Smooth muscle cell (in vitro differentiated cells): ENCODE measurements around the gene MAP1LC3B. TPM values are rescaled to one million over a fixed set of nuclear protein-coding genes. Genes with fewer than 3 reads are reported as not detected.

Experiments
- DNase-seq: peaks from one replicate; lab custom pipeline; 2025; ENCODE audit not compliant: unreplicated experiment; lab: John Stamatoyannopoulos, UW
- H2AFZ ChIP-seq: fragments of 200-600 bp; sonication (generic); 2 replicates; pipeline ENCODE4 v1.6.0; 2016; ENCODE audit warnings: antibody characterized with exemption, low read depth, mild to moderate bottlenecking
- H3F3A ChIP-seq: fragments of 200-600 bp; sonication (generic); 2 replicates; pipeline ENCODE4 v1.6.0; 2017; ENCODE audit warnings: antibody characterized with exemption, low read depth
- H3K27ac ChIP-seq: fragments of 200-600 bp; sonication (generic); 2 replicates; pipeline ENCODE4 v1.5.1; 2016; ENCODE audit warnings: low read depth, mild to moderate bottlenecking
- H3K27me3 ChIP-seq: fragments of 200-600 bp; sonication (generic); 2 replicates; pipeline ENCODE4 v1.6.1; 2016; ENCODE audit warnings: low read depth, mild to moderate bottlenecking
- H3K36me3 ChIP-seq: fragments of 200-600 bp; sonication (generic); 2 replicates; pipeline ENCODE4 v1.5.1; 2016; ENCODE audit warnings: low read depth
- H3K4me1 ChIP-seq: fragments of 200-600 bp; sonication (generic); 2 replicates; pipeline ENCODE4 v1.5.1; 2016; ENCODE audit warnings: low read depth
- H3K4me2 ChIP-seq: fragments of 200-600 bp; sonication (generic); 2 replicates; pipeline ENCODE4 v1.6.0; 2016; ENCODE audit warnings: mild to moderate bottlenecking
- H3K4me3 ChIP-seq: fragments of 200-600 bp; sonication (generic); 2 replicates; pipeline ENCODE4 v1.5.1; 2016; ENCODE audit warnings: mild to moderate bottlenecking
- H3K79me2 ChIP-seq: fragments of 200-600 bp; sonication (generic); 2 replicates; pipeline ENCODE4 v1.6.0; 2016; ENCODE audit warnings: low read depth, mild to moderate bottlenecking
- H3K9ac ChIP-seq: fragments of 200-600 bp; sonication (generic); 2 replicates; pipeline ENCODE4 v1.6.0; 2016; ENCODE audit warnings: low read depth
- H3K9me3 ChIP-seq: fragments of 200-600 bp; sonication (generic); replicated peaks from 2 replicates; pipeline ENCODE4 v1.5.1; 2016; ENCODE audit warnings: low read depth
- H4K20me1 ChIP-seq: fragments of 200-600 bp; sonication (generic); 2 replicates; pipeline ENCODE4 v1.6.0; 2016; ENCODE audit warnings: low read depth
- WGBS: methylation state at CpG from one replicate; pipeline ENCODE4 v1.1.7; 2016; ENCODE audit warnings: low lambda C conversion rate; 5-methylcytosine and 5-hydroxymethylcytosine counted together
- polyA plus RNA-seq: library from polyadenylated mRNA; unstranded; fragments of >200 nt; fragmentation: Nextera tagmentation; extraction: Ambion mirVana; gene quantifications from 2 replicates; pipeline ENCODE4 v1.2.1, GENCODE V29; 2016
- total RNA-seq: library from RNA; depleted of rRNA; stranded (reverse); fragments of >200 nt; gene quantifications from 2 replicates; pipeline ENCODE4 v1.2.3, GENCODE V29; 2014
- TF ChIP-seq, protein P1 (sequence below): fragments of 200-600 bp; sonication (generic); IDR thresholded peaks from 2 replicates; pipeline ENCODE4 v1.5.1; 2017; ENCODE audit warnings: borderline replicate concordance, mild to moderate bottlenecking, antibody characterized with exemption; ENCODE audit not compliant: insufficient read depth, poor library complexity, severe bottlenecking

MAP1LC3B gene
- total and polyA plus RNA-seq, 2 experiments from 2014 or later, result 77.5 to 107 TPM

DNA sequence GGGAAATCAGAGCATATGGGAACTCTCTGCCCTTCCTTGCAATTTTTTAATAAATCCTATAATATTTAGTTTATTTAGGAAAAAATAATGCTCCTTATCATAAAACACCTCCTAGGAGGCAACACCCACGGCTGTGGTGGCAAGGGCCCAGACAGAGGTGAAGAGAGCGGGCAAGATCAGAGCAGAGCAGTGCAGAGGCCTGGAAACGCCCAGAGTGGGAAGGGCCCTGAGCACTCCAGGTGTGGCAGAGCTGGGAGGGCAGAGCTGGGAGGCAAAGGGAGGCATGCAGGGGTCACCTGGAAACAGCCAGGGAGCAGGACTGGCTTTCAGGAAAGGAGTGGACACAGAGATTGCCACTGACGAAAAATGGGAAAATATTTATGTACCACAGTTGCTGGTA, 25.8 kb upstream of the MAP1LC3B start:
- TF ChIP-seq, protein P1, sequence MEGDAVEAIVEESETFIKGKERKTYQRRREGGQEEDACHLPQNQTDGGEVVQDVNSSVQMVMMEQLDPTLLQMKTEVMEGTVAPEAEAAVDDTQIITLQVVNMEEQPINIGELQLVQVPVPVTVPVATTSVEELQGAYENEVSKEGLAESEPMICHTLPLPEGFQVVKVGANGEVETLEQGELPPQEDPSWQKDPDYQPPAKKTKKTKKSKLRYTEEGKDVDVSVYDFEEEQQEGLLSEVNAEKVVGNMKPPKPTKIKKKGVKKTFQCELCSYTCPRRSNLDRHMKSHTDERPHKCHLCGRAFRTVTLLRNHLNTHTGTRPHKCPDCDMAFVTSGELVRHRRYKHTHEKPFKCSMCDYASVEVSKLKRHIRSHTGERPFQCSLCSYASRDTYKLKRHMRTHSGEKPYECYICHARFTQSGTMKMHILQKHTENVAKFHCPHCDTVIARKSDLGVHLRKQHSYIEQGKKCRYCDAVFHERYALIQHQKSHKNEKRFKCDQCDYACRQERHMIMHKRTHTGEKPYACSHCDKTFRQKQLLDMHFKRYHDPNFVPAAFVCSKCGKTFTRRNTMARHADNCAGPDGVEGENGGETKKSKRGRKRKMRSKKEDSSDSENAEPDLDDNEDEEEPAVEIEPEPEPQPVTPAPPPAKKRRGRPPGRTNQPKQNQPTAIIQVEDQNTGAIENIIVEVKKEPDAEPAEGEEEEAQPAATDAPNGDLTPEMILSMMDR, result no peak
- H3K79me2 ChIP-seq, result peaks cover 32% of the 10 kb centered on the region

DNA sequence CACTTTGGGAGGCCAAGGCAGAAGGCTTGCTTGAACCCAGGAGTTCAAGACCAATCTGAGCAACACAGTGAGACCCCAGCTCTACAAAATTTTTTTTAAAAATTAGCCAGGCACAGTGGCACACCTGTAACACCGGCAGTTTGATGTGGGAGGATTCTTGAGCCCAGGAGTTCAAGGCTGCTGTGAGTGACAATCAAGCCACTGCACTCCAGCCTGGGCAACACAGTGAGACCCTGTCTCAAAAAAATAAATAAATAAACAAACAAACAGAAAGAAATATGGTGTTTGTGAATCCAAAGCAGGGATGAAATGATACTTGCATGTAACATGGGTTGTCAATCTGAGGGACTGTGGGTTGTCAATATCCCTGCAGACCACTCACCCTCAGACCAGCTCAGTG, 25.2 kb upstream of the MAP1LC3B start:
- Histone ChIP-seq H3K9ac (no peak overlapping the region), H3F3A (no peaks in the 10 kb centered on the region), H4K20me1 (peaks cover 97% of the 10 kb centered on the region), H2AFZ (no peak overlapping the region), H3K9me3 (no peaks in the 10 kb centered on the region), H3K4me2 (no peak overlapping the region), H3K36me3 (no peaks in the 10 kb centered on the region), H3K4me3 (no peak overlapping the region), H3K4me1 (no peaks in the 10 kb centered on the region), H3K27ac (no peak overlapping the region), H3K27me3 (no peaks in the 10 kb centered on the region), H3K79me2 (peaks cover 38% of the 10 kb centered on the region)
- TF ChIP-seq, protein P1, result no peak
- 97% methylated on average over 1 of the region's 1 CpG for WGBS
- no peak for DNase-seq

More for the DNA sequence above, 25.8 kb upstream of the MAP1LC3B start:
- WGBS, result 92% methylated on average over 4 of the region's 4 CpGs
- H3K27me3 ChIP-seq, result no peaks in the 10 kb centered on the region
- H3K36me3 ChIP-seq, result no peaks in the 10 kb centered on the region
- no peak overlapping the region for H3K4me3 ChIP-seq
- H4K20me1 ChIP-seq, result peaks cover 97% of the 10 kb centered on the region
- no peak for DNase-seq
- H3K4me2 ChIP-seq, result no peak overlapping the region
- no peak overlapping the region for H2AFZ ChIP-seq
- H3K9ac ChIP-seq, result no peak overlapping the region
- no peaks in the 10 kb centered on the region for H3K9me3 ChIP-seq
- H3K4me1 ChIP-seq, result no peaks in the 10 kb centered on the region
- H3F3A ChIP-seq, result no peaks in the 10 kb centered on the region
- H3K27ac ChIP-seq, result no peak overlapping the region

DNA sequence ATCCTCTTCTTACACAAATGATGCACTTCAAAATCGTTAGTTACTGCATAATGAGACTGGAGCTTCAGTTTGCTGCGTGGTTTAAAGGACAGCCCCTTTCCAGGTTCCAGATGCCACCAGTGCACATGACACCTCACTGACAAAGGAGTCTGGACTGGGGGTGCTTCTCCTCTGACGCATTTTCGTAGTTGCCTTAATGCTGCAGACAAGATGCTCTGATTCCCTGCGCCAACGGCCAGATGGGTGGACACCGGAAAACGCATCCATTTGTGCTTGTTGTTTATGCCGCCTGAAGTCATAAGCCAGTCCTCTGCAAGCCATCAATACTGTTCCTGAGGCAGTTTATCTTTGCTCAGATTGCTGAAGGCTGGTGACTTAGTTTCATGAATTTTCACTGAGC, 24.6 kb upstream of the MAP1LC3B start:
- Histone ChIP-seq H3F3A (no peaks in the 10 kb centered on the region), H3K4me2 (no peak overlapping the region), H3K4me1 (no peaks in the 10 kb centered on the region), H3K36me3 (no peaks in the 10 kb centered on the region), H3K79me2 (peaks cover 39% of the 10 kb centered on the region), H3K9me3 (no peaks in the 10 kb centered on the region), H3K27ac (no peak overlapping the region), H2AFZ (no peak overlapping the region), H4K20me1 (peaks cover 99% of the 10 kb centered on the region), H3K9ac (no peak overlapping the region), H3K4me3 (no peak overlapping the region), H3K27me3 (no peaks in the 10 kb centered on the region)
- WGBS, result 93% methylated on average over 9 of the region's 9 CpGs
- no peak for DNase-seq
- TF ChIP-seq, protein P1, result no peak

DNA sequence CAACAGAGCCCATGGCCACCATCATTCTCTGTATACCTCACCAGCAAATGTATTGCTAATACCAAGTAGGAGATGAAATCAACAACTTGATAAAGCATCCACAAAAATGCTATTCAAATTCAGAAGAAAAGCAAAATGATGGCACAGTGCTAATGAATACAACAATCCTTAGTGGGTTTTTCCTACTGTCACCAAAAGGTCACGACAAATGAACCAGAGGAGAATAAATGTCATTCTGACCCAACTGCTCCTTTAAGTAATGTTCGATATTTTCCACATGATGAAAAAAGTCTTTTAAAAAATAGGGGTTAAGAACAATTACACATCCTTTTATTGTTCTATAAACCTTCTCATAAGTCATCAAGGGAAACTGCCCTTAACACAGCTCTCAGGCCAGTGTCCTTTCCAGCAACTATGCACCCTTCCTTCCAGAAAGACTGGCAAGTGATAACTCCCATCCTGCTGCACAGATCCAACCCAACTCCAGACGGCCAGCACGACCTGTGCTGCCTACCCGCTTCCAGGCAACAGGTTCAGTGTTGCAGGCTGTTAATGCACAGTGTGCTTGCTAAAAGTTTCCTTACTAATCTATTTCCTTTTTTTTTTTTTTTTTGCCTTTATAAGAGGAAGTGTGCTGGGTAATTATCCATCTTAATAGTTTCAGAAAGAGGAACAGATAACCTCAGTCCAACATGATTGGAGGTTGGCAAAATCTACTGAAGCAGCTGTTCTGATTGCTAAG, 23.9 kb upstream of the MAP1LC3B start:
- H2AFZ ChIP-seq, result no peak overlapping the region
- H4K20me1 ChIP-seq, result peaks cover 98% of the 10 kb centered on the region

More for the DNA sequence above, 23.9 kb upstream of the MAP1LC3B start:
- H3F3A ChIP-seq, result no peaks in the 10 kb centered on the region
- no peaks in the 10 kb centered on the region for H3K27me3 ChIP-seq
- TF ChIP-seq, protein P1, result no peak
- peaks cover 42% of the 10 kb centered on the region for H3K79me2 ChIP-seq
- H3K36me3 ChIP-seq, result no peaks in the 10 kb centered on the region
- H3K4me2 ChIP-seq, result no peak overlapping the region
- H3K4me3 ChIP-seq, result no peak overlapping the region
- H3K4me1 ChIP-seq, result no peaks in the 10 kb centered on the region
- no peaks in the 10 kb centered on the region for H3K9me3 ChIP-seq
- DNase-seq, result no peak
- no peak overlapping the region for H3K9ac ChIP-seq
- no peak overlapping the region for H3K27ac ChIP-seq
- WGBS, result 93% methylated on average over 5 of the region's 5 CpGs
